Cortex of kidney (tissue), 1 donor: ENCODE measurements around the gene STAT6.

ENCODE experiments used
- DNase-seq: peaks from one replicate; lab custom pipeline; 2025; lab: John Stamatoyannopoulos, UW

The STAT6 gene

GRCh38 chr12:57111031-57111734 lies at the start of gene STAT6:
STAT6 (minus strand) TSS chr12:57111362; CDS start chr12:57108278, 3,084 bp downstream.
- DNase-seq, result no peak

- DNase-seq, result no peak
Measured at GRCh38 chr12:57160741-57161140, 49.6 kb upstream of the STAT6 start.

- no peak for DNase-seq
Measured at GRCh38 chr12:57160040-57160439, 48.9 kb upstream of the STAT6 start.

GRCh38 chr12:57159311-57159710 lies 48.1 kb upstream of the STAT6 start:
- no peak for DNase-seq

- DNase-seq, result no peak
Measured at GRCh38 chr12:57158665-57159064, 47.5 kb upstream of the STAT6 start.

- no peak for DNase-seq
Measured at GRCh38 chr12:57158186-57158585, 47.0 kb upstream of the STAT6 start.

GRCh38 chr12:57157588-57158173 lies 46.5 kb upstream of the STAT6 start:
- DNase-seq, result no peak

- no peak for DNase-seq
Measured at GRCh38 chr12:57156701-57157403, 45.7 kb upstream of the STAT6 start.

- no peak for DNase-seq
Measured at GRCh38 chr12:57154804-57155434, 43.8 kb upstream of the STAT6 start.

GRCh38 chr12:57154076-57154475 lies 42.9 kb upstream of the STAT6 start:
- DNase-seq, result no peak

- DNase-seq, result no peak
Measured at GRCh38 chr12:57153415-57153997, 42.3 kb upstream of the STAT6 start.

- no peak for DNase-seq
Measured at GRCh38 chr12:57152639-57153038, 41.5 kb upstream of the STAT6 start.

GRCh38 chr12:57151741-57152630 lies 40.8 kb upstream of the STAT6 start:
- no peak for DNase-seq

- DNase-seq, result no peak
Measured at GRCh38 chr12:57150400-57151000, 39.3 kb upstream of the STAT6 start.

- DNase-seq, result no peak
Measured at GRCh38 chr12:57149245-57149900, 38.2 kb upstream of the STAT6 start.

GRCh38 chr12:57148469-57149244 lies 37.5 kb upstream of the STAT6 start:
- DNase-seq, result no peak

GRCh38 chr12:57146961-57147944 lies 36.1 kb upstream of the STAT6 start, which contains the start of gene LRP1-AS:
LRP1-AS (minus strand) TSS chr12:57147619.
- DNase-seq, result no peak

GRCh38 chr12:57146092-57146491 lies 34.9 kb upstream of the STAT6 start:
- no peak for DNase-seq
